Adipocyte (in vitro differentiated cells): ENCODE data around the gene SESTD1.
"Not testable (repeated sequence)": the region's sequence is repeated elsewhere in the genome, so short reads cannot be mapped to it uniquely, and the experiment has no call there.

Experiments
- DNase-seq: peaks from one replicate; pipeline ENCODE4 v3.0.0-alpha.2; 2015; ENCODE audit warnings: low read depth
- H3K27me3 ChIP-seq: replicated peaks from 2 replicates; pipeline ENCODE4 v1.7.0; 2013; ENCODE audit warnings: mild to moderate bottlenecking, low read length, moderate library complexity; ENCODE audit not compliant: control insufficient read depth, insufficient read depth
- H3K36me3 ChIP-seq: 2 replicates; pipeline ENCODE4 v1.7.0; 2013; ENCODE audit warnings: low read length, mild to moderate bottlenecking, moderate library complexity; ENCODE audit not compliant: control insufficient read depth, insufficient read depth, severe bottlenecking
- H3K4me1 ChIP-seq: 2 replicates; pipeline ENCODE4 v1.7.0; 2013; ENCODE audit warnings: mild to moderate bottlenecking, low read length, moderate library complexity; ENCODE audit not compliant: control insufficient read depth, insufficient read depth
- H3K4me3 ChIP-seq: 2 replicates; pipeline ENCODE4 v1.7.0; 2013; ENCODE audit warnings: mild to moderate bottlenecking, low read length, moderate library complexity
- H3K9ac ChIP-seq: 2 replicates; pipeline ENCODE4 v1.7.0; 2013; ENCODE audit warnings: mild to moderate bottlenecking, low read length, moderate library complexity
- H3K9me3 ChIP-seq: 2 replicates; pipeline ENCODE4 v1.7.0; 2013; ENCODE audit warnings: mild to moderate bottlenecking, low read length, moderate library complexity; ENCODE audit not compliant: control insufficient read depth

The SESTD1 gene

DNA sequence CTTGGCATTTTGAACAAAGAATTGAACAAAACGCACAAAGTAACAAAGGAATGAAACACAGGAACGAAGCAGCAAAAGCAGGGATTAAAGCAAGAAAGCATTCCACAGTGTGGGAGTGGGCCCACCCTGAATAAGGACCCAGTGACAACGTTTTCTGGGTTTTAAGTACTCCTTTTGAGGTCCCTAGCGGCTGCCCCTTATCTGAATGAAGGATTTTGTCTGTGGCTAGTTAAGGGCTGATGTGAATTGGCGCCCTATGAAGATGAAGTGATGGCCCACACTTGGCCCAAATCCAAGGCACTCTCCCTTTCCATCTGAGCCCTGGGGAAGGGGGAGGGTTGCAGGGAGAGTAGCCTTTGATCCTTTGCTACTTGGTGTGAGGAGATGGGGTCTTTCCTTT lies 206.9 kb downstream of the SESTD1 start:
- no peak overlapping the region for H3K9ac ChIP-seq
- H3K36me3 ChIP-seq, result no peaks in the 10 kb centered on the region
- no peaks in the 10 kb centered on the region for H3K9me3 ChIP-seq
- peaks cover 18% of the 10 kb centered on the region for H3K4me1 ChIP-seq
- H3K27me3 ChIP-seq, result no peaks in the 10 kb centered on the region
- DNase-seq, result no peak
- H3K4me3 ChIP-seq, result no peak overlapping the region

DNA sequence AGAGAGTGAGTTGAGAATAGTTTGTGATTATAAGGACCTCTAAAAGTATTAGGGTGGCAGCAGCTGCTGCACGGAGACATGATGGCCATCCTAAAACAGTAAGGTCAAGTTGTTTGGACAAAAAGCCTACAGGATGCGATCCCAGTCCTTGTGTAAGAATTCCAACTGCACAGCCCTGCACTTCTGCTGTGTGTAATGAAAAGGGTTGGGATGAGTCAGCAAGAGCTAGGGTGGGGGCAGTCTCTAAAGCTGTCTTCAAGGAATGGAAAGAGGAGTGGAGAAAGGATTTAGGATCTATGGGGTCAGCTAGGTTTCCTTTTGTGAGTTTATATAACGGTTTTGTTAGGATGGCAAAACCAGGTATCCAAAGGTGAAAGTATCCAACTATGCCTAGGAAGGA lies 211.1 kb downstream of the SESTD1 start:
- H3K4me3 ChIP-seq, H3K27me3 ChIP-seq, H3K36me3 ChIP-seq, H3K9me3 ChIP-seq, H3K9ac ChIP-seq: not testable (repeated sequence)
- peak; percentile 7 for DNase-seq
- H3K4me1 ChIP-seq, result peaks cover 27% of the 10 kb centered on the region
